ENCODE data around the gene CITED4.

CITED4 gene

GRCh38 chr1:40848530-40849189 is 13.5 kb downstream of the CITED4 start:
- FAIRE-seq (no peak), DNase-seq (ENCODE audit: insufficient read length) (no peak)
- no peak for TF ChIP-seq TAF1 (IDR thresholded peaks at IDR 0.05; ENCODE audit: borderline replicate concordance, low read depth, low read length)
- no peak for TF ChIP-seq POLR2A (IDR thresholded peaks at IDR 0.05; ENCODE audit: low read depth, low read length)
- TF ChIP-seq POLR2AphosphoS5 (IDR thresholded peaks at IDR 0.05; ENCODE audit: low read depth, low read length): no peak

GRCh38 chr1:40847023-40847745 is 15.0 kb downstream of the CITED4 start:
- FAIRE-seq: no peak
- TF ChIP-seq TAF1 (IDR thresholded peaks at IDR 0.05; ENCODE audit: borderline replicate concordance, low read depth, low read length) (no peak), POLR2A (IDR thresholded peaks at IDR 0.05; ENCODE audit: low read depth, low read length) (no peak), POLR2AphosphoS5 (IDR thresholded peaks at IDR 0.05; ENCODE audit: low read depth, low read length) (no peak)
- DNase-seq (ENCODE audit: insufficient read length): no peak

GRCh38 chr1:40845895-40846294 is 16.3 kb downstream of the CITED4 start:
- TF ChIP-seq POLR2A (IDR thresholded peaks at IDR 0.05; ENCODE audit: low read depth, low read length) (no peak), POLR2AphosphoS5 (IDR thresholded peaks at IDR 0.05; ENCODE audit: low read depth, low read length) (no peak), TAF1 (IDR thresholded peaks at IDR 0.05; ENCODE audit: borderline replicate concordance, low read depth, low read length) (no peak)
- FAIRE-seq (no peak), DNase-seq (ENCODE audit: insufficient read length) (no peak)

GRCh38 chr1:40844887-40845878 is 17.0 kb downstream of the CITED4 start:
- DNase-seq (ENCODE audit: insufficient read length): no peak
- FAIRE-seq: peak; percentile 30
- TF ChIP-seq POLR2A (IDR thresholded peaks at IDR 0.05; ENCODE audit: low read depth, low read length) (no peak), TAF1 (IDR thresholded peaks at IDR 0.05; ENCODE audit: borderline replicate concordance, low read depth, low read length) (no peak), POLR2AphosphoS5 (IDR thresholded peaks at IDR 0.05; ENCODE audit: low read depth, low read length) (no peak)

- no peak for FAIRE-seq
- TF ChIP-seq POLR2AphosphoS5 (IDR thresholded peaks at IDR 0.05; ENCODE audit: low read depth, low read length) (no peak), POLR2A (IDR thresholded peaks at IDR 0.05; ENCODE audit: low read depth, low read length) (no peak), TAF1 (IDR thresholded peaks at IDR 0.05; ENCODE audit: borderline replicate concordance, low read depth, low read length) (no peak)
- no peak for DNase-seq (ENCODE audit: insufficient read length)
These were observed 18.1 kb downstream of the CITED4 start for GRCh38 chr1:40844079-40844478.

- FAIRE-seq (no peak), DNase-seq (ENCODE audit: insufficient read length) (no peak)
- TF ChIP-seq TAF1 (IDR thresholded peaks at IDR 0.05; ENCODE audit: borderline replicate concordance, low read depth, low read length) (no peak), POLR2A (IDR thresholded peaks at IDR 0.05; ENCODE audit: low read depth, low read length) (no peak), POLR2AphosphoS5 (IDR thresholded peaks at IDR 0.05; ENCODE audit: low read depth, low read length) (no peak)
These were observed 19.5 kb downstream of the CITED4 start for GRCh38 chr1:40842691-40843090.

- no peak for FAIRE-seq
- TF ChIP-seq POLR2AphosphoS5 (IDR thresholded peaks at IDR 0.05; ENCODE audit: low read depth, low read length) (no peak), POLR2A (IDR thresholded peaks at IDR 0.05; ENCODE audit: low read depth, low read length) (no peak), TAF1 (IDR thresholded peaks at IDR 0.05; ENCODE audit: borderline replicate concordance, low read depth, low read length) (no peak)
- no peak for DNase-seq (ENCODE audit: insufficient read length)
These were observed 20.0 kb downstream of the CITED4 start for GRCh38 chr1:40842207-40842606.

- DNase-seq (ENCODE audit: insufficient read length) (no peak), FAIRE-seq (no peak)
- TF ChIP-seq POLR2AphosphoS5 (IDR thresholded peaks at IDR 0.05; ENCODE audit: low read depth, low read length) (no peak), TAF1 (IDR thresholded peaks at IDR 0.05; ENCODE audit: borderline replicate concordance, low read depth, low read length) (no peak), POLR2A (IDR thresholded peaks at IDR 0.05; ENCODE audit: low read depth, low read length) (no peak)
These were observed 20.6 kb downstream of the CITED4 start for GRCh38 chr1:40841602-40842001.

- DNase-seq (ENCODE audit: insufficient read length) (no peak), FAIRE-seq (peak; percentile 21)
- no peak for TF ChIP-seq TAF1 (IDR thresholded peaks at IDR 0.05; ENCODE audit: borderline replicate concordance, low read depth, low read length)
- TF ChIP-seq POLR2A (IDR thresholded peaks at IDR 0.05; ENCODE audit: low read depth, low read length): no peak
- TF ChIP-seq POLR2AphosphoS5 (IDR thresholded peaks at IDR 0.05; ENCODE audit: low read depth, low read length): no peak
These were observed 21.4 kb downstream of the CITED4 start for GRCh38 chr1:40840526-40841323.

- TF ChIP-seq POLR2AphosphoS5 (IDR thresholded peaks at IDR 0.05; ENCODE audit: low read depth, low read length) (no peak), TAF1 (IDR thresholded peaks at IDR 0.05; ENCODE audit: borderline replicate concordance, low read depth, low read length) (no peak), POLR2A (IDR thresholded peaks at IDR 0.05; ENCODE audit: low read depth, low read length) (no peak)
- DNase-seq (ENCODE audit: insufficient read length): no peak
- no peak for FAIRE-seq
These were observed 22.2 kb downstream of the CITED4 start for GRCh38 chr1:40839943-40840335.

Measured in GM12892 (cell line).